CD14-positive monocyte (primary cell): ENCODE results near the gene MYOD1. TPM values are rescaled to one million over a fixed set of nuclear protein-coding genes. Genes with fewer than 3 reads are reported as not detected.

ENCODE experiments used
- DNase-seq, 3 donors: peaks; one replicate each; pipeline ENCODE4 v3.0.0-alpha.2; 2011 to 2022
- H2AFZ ChIP-seq: 2 replicates; pipeline ENCODE4 v1.6.0; 2012; ENCODE audit warnings: mild to moderate bottlenecking, low read depth, low read length, inconsistent platforms; ENCODE audit not compliant: insufficient read depth, poor library complexity, severe bottlenecking
- H3K27ac ChIP-seq, 2 donors: 1 replicate in 1 of 2; 2 replicates in 1 of 2; pipeline ENCODE4 v1.5.1; 2012 to 2013; ENCODE audit warnings: low read length in 2 of 2, control low read depth in 1 of 2, inconsistent platforms in 1 of 2, low read depth in 1 of 2, mild to moderate bottlenecking in 1 of 2
- H3K27me3 ChIP-seq, 2 donors: one replicate each; pipeline versions ENCODE4 v1.6.0 to v1.6.1; 2011 to 2013; ENCODE audit warnings: low read length in 2 of 2; ENCODE audit not compliant: control insufficient read depth in 2 of 2, insufficient read depth in 2 of 2
- H3K36me3 ChIP-seq, 2 donors: replicated peaks in 1 of 2; 1 replicate in 1 of 2; 2 replicates in 1 of 2; pipeline versions ENCODE4 v1.5.1 to v1.6.1; 2012 to 2013; ENCODE audit warnings: low read length in 2 of 2, control low read depth in 1 of 2, inconsistent platforms in 1 of 2, mild to moderate bottlenecking in 1 of 2; ENCODE audit not compliant: insufficient read depth in 2 of 2, control insufficient read depth in 1 of 2
- H3K4me1 ChIP-seq, 2 donors: 1 replicate in 1 of 2; 2 replicates in 1 of 2; pipeline versions ENCODE4 v1.5.1 to v1.6.1; 2012 to 2013; ENCODE audit warnings: low read length in 2 of 2, control low read depth in 1 of 2, inconsistent platforms in 1 of 2, mild to moderate bottlenecking in 1 of 2, moderate library complexity in 1 of 2; ENCODE audit not compliant: insufficient read depth in 2 of 2, control insufficient read depth in 1 of 2
- H3K4me2 ChIP-seq: replicated peaks from 2 replicates; pipeline ENCODE3; 2012; ENCODE audit warnings: low read length, moderate library complexity, mild to moderate bottlenecking; ENCODE audit not compliant: poor library complexity, severe bottlenecking; ENCODE audit errors: extremely low read depth
- H3K4me3 ChIP-seq, 3 experiments: fragments of 200-600 bp in 1 of 3; sonication (generic) in 1 of 3; replicated peaks in 1 of 3; 1 replicate in 2 of 3; 2 replicates in 1 of 3; pipeline ENCODE4 v1.5.1; 2011 to 2013; ENCODE audit warnings: low read length in 3 of 3, mild to moderate bottlenecking in 3 of 3, control low read depth in 2 of 3, low read depth in 2 of 3, inconsistent platforms in 1 of 3, moderate library complexity in 1 of 3
- H3K79me2 ChIP-seq: 2 replicates; pipeline ENCODE4 v1.6.0; 2012; ENCODE audit warnings: mild to moderate bottlenecking, control low read depth, inconsistent platforms, low read length, moderate library complexity; ENCODE audit not compliant: insufficient read depth
- H3K9ac ChIP-seq: 2 replicates; pipeline ENCODE4 v1.6.0; 2017; ENCODE audit warnings: low read length, mild to moderate bottlenecking; ENCODE audit not compliant: insufficient read depth, poor library complexity, severe bottlenecking
- H3K9me3 ChIP-seq, 2 donors: replicated peaks in 1 of 2; 1 replicate in 1 of 2; 2 replicates in 1 of 2; pipeline versions ENCODE4 v1.5.1 to v1.6.1; 2012 to 2013; ENCODE audit warnings: low read length in 2 of 2, control low read depth in 1 of 2; ENCODE audit not compliant: control insufficient read depth in 1 of 2, insufficient read depth in 1 of 2
- H4K20me1 ChIP-seq: 2 replicates; pipeline ENCODE4 v1.6.0; 2012; ENCODE audit warnings: mild to moderate bottlenecking, low read length, control low read depth, moderate library complexity; ENCODE audit not compliant: insufficient read depth
- H3K27ac Mint-ChIP-seq, 7 donors: one replicate each; pipeline ENCODE4 v1.8.0; 2020; ENCODE audit warnings: mild to moderate bottlenecking in 7 of 7, mixed read lengths in 7 of 7, moderate library complexity in 6 of 7, inconsistent platforms in 2 of 7
- H3K27me3 Mint-ChIP-seq, 3 donors: one replicate each; pipeline ENCODE4 v1.8.0; 2021 to 2022; ENCODE audit warnings: low read depth in 3 of 3, mild to moderate bottlenecking in 3 of 3, mixed read lengths in 3 of 3, moderate library complexity in 3 of 3, inconsistent platforms in 1 of 3
- H3K36me3 Mint-ChIP-seq, 2 donors: one replicate each; pipeline ENCODE4 v1.8.0; 2020; ENCODE audit warnings: mixed read lengths in 2 of 2, inconsistent platforms in 1 of 2, mild to moderate bottlenecking in 1 of 2
- H3K4me1 Mint-ChIP-seq: one replicate; pipeline ENCODE4 v1.8.0; 2020; ENCODE audit warnings: mild to moderate bottlenecking, mixed read lengths
- H3K4me3 Mint-ChIP-seq, 2 donors: one replicate each; pipeline ENCODE4 v1.8.0; 2020; ENCODE audit warnings: mild to moderate bottlenecking in 2 of 2, mixed read lengths in 2 of 2, moderate library complexity in 1 of 2
- H3K9me3 Mint-ChIP-seq, 7 donors: one replicate each; pipeline ENCODE4 v1.8.0; 2020 to 2022; ENCODE audit warnings: mixed read lengths in 7 of 7, mild to moderate bottlenecking in 6 of 7, moderate library complexity in 6 of 7, inconsistent platforms in 2 of 7
- CTCF ChIP-seq: fragments of 200-600 bp; IDR thresholded peaks from one replicate; pipeline ENCODE4 v1.8.0; 2022; ENCODE audit warnings: antibody characterized with exemption, mild to moderate bottlenecking
- WGBS: methylation state at CpG from one replicate; pipeline ENCODE4 v1.1.5; 2013; ENCODE audit warnings: missing lambda C conversion rate; ENCODE audit not compliant: insufficient coverage; 5-methylcytosine and 5-hydroxymethylcytosine counted together
- intact Hi-C, 2 donors: fragments of 100-400 bp; cut with micrococcal nuclease; formaldehyde crosslinking; loops; one replicate each; pipeline versions ENCODE4 v1.15.0 to v1.15.1; 2023
- polyA plus RNA-seq, 3 donors: library from polyadenylated mRNA; depleted of rRNA in 1 of 3; unstranded in 2 of 3; stranded (reverse) in 1 of 3; fragments of 300-500 nt in 2 of 3; fragments of >200 nt in 1 of 3; fragmentation: Illumina TruSeq in 2 of 3; gene quantifications; 1 replicate in 2 of 3; 2 replicates in 1 of 3; pipeline ENCODE4 v1.2.3, GENCODE V29; 2012 to 2021

The MYOD1 gene
- polyA plus RNA-seq, 3 donors = not detected

- no peak for TF ChIP-seq CTCF
- intact Hi-C loops = no loop called here
- Mint-ChIP-seq H3K27me3 (peaks cover 9 to 13% (median 11%) of the 10 kb centered on the region in 3 donors), H3K36me3 (no peaks in the 10 kb centered on the region), H3K9me3 (peaks cover 0 to 6% (median 4%) of the 10 kb centered on the region in 7 donors), H3K27ac (no peak overlapping the region), H3K4me3 (no peak overlapping the region), H3K4me1 (no peaks in the 10 kb centered on the region)
- H3K79me2 ChIP-seq = no peaks in the 10 kb centered on the region
- H3K4me3 ChIP-seq = no peak overlapping the region
- H2AFZ ChIP-seq = no peak overlapping the region
- H4K20me1 ChIP-seq = no peaks in the 10 kb centered on the region
- no peak for DNase-seq
- no peak overlapping the region for H3K9ac ChIP-seq
- no peaks in the 10 kb centered on the region for H3K36me3 ChIP-seq
- H3K4me1 ChIP-seq = no peaks in the 10 kb centered on the region
- H3K9me3 ChIP-seq = no peaks in the 10 kb centered on the region
- no peak overlapping the region for H3K27ac ChIP-seq
- no peak overlapping the region for H3K4me2 ChIP-seq
- no peaks in the 10 kb centered on the region for H3K27me3 ChIP-seq
- WGBS = 50% methylated on average over 2 of the region's 4 CpGs
Observed at GRCh38 chr11:17707830-17708229, 11.5 kb upstream of the MYOD1 start.

GRCh38 chr11:17711836-17712235 is 7.5 kb upstream of the MYOD1 start:
- Mint-ChIP-seq H3K9me3 (no peaks in the 10 kb centered on the region), H3K36me3 (no peaks in the 10 kb centered on the region), H3K27me3 (peaks cover 14 to 15% (median 14%) of the 10 kb centered on the region in 3 donors), H3K4me3 (peak overlapping the region in 1 of 2 donors; percentile 17), H3K4me1 (no peaks in the 10 kb centered on the region), H3K27ac (no peak overlapping the region)
- H2AFZ ChIP-seq = no peak overlapping the region
- H3K4me1 ChIP-seq = no peaks in the 10 kb centered on the region
- no peak for DNase-seq
- no peaks in the 10 kb centered on the region for H3K9me3 ChIP-seq
- peaks cover 6% of the 10 kb centered on the region in 2 donors for H3K27me3 ChIP-seq
- intact Hi-C loops = no loop called here
- WGBS = no CpG with 5 or more reads among the region's 4 CpGs
- H4K20me1 ChIP-seq = no peaks in the 10 kb centered on the region
- TF ChIP-seq CTCF = no peak
- H3K27ac ChIP-seq = no peak overlapping the region
- H3K9ac ChIP-seq = no peak overlapping the region
- no peaks in the 10 kb centered on the region for H3K36me3 ChIP-seq
- no peak overlapping the region for H3K4me3 ChIP-seq
- no peaks in the 10 kb centered on the region for H3K79me2 ChIP-seq
- H3K4me2 ChIP-seq = no peak overlapping the region
